ENCODE data around the gene TBKBP1. TPM values are rescaled to one million over a fixed set of nuclear protein-coding genes. Genes with fewer than 3 reads are reported as not detected.
A peak's percentile ranks its signal among the peaks of the same experiment; 100 is the strongest.
"Not testable (repeated sequence)": the region's sequence is repeated elsewhere in the genome, so short reads cannot be mapped to it uniquely, and the experiment has no call there.

TBKBP1 gene
- total RNA-seq, 8 experiments from 2014 or later, result 7.0 to 14.1 (median 10.8) TPM

DNA sequence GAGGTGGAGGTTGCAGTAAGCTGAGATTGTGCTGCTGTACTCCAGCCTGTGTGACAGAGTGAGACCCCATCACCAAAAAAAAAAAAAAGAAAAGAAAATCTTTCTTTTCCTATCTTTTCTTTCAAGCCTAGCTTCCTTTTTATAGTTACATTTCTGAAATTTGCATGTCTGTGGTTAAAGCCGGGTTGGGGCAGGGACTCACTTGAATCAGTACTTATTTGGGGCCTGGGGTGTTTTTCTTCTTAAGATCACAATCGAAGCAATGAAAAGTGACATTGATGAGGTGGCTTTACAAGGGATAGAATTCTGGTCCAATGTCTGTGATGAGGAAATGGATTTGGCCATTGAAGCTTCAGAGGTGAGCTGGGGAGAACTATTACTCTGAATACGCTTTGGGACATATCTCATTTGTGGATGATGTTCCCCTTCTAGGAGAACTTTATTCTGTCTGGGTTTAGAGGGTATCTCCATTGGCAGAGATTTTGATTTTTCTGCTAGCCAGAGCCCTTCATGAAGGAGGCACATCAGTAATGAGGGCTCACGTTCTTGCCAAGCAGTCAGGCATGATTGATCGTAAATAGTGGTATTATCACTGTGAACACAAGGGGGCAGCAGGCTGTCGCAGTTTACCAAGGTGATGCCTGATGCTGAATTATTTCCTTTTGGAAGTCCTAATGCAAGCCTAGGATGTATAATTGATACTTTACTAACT is 29.9 kb upstream of the TBKBP1 start:
- peak; percentile 65 to 84 (median 77) for ATAC-seq (replicated peaks in 6 of 8)
- no peak overlapping the region for H3K4me3 ChIP-seq
- 0 to 79% (median 44%) methylated on average over 1 to 4 of the region's 6 CpGs for WGBS, 10 experiments
- H3K4me1 ChIP-seq (replicated peaks in 1 of 2), result peaks cover 2 to 8% of the 10 kb centered on the region in 2 donors
- in situ Hi-C loops (cut with MboI; ENCODE audit: low pct_unique_long_range_greater_than_20kb in 2 of 9, low sequenced_read_pairs in 9 of 9, unreplicated experiment in 9 of 9), result no loop called here
- H3K27ac ChIP-seq, result no peak overlapping the region

- in situ Hi-C loops (cut with MboI; ENCODE audit: low pct_unique_long_range_greater_than_20kb in 2 of 9, low sequenced_read_pairs in 9 of 9, unreplicated experiment in 9 of 9), result no loop called here
- ATAC-seq (replicated peaks in 6 of 8), result no peak
- Histone ChIP-seq H3K4me1 (replicated peaks in 1 of 2) (peaks cover 2 to 8% of the 10 kb centered on the region in 2 donors), H3K4me3 (no peak overlapping the region), H3K27ac (no peak overlapping the region)
Measured at GRCh38 chr17:47664624-47664941, 29.4 kb upstream of the TBKBP1 start.

- WGBS, 10 experiments, result 10 to 86% (median 78%) methylated on average over 1 to 3 of the region's 3 CpGs
- ATAC-seq (replicated peaks in 6 of 8), result peak in 1 of 8 experiments; percentile 42
- Histone ChIP-seq H3K4me3 (no peak overlapping the region), H3K27ac (no peak overlapping the region), H3K4me1 (replicated peaks in 1 of 2) (peaks cover 2 to 8% of the 10 kb centered on the region in 2 donors)
- in situ Hi-C loops (cut with MboI; ENCODE audit: low pct_unique_long_range_greater_than_20kb in 2 of 9, low sequenced_read_pairs in 9 of 9, unreplicated experiment in 9 of 9), result no loop called here
Measured at GRCh38 chr17:47665655-47666054, 28.3 kb upstream of the TBKBP1 start.

GRCh38 chr17:47669081-47669480 is 24.9 kb upstream of the TBKBP1 start:
- Histone ChIP-seq H3K4me1 (replicated peaks in 1 of 2) (peaks cover 2 to 8% of the 10 kb centered on the region in 2 donors), H3K27ac (no peak overlapping the region), H3K4me3 (no peak overlapping the region)
- 50 to 100% (median 89%) methylated on average over 1 to 4 of the region's 4 CpGs for WGBS, 10 experiments
- in situ Hi-C loops (cut with MboI; ENCODE audit: low pct_unique_long_range_greater_than_20kb in 2 of 9, low sequenced_read_pairs in 9 of 9, unreplicated experiment in 9 of 9), result no loop called here
- ATAC-seq (replicated peaks in 6 of 8), result no peak

DNA sequence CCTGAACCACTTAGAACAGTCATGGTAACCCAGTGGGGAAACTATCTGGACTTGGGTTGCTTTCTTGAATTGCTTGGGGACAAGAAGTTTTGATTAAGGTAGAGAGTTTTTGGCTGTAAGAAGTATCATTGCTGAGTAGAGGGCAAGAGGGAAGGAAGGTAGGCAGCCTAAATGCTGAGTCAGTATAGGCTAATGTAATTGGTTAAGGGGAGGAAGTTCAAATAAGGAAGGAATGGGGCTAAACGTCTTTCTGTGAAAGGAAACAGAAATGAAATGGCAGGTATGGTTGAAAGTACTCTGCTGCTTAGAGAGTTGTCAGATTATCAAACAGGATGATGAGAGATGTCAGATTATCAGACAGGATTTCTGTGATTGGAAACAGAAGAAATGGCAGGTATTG is 23.9 kb upstream of the TBKBP1 start:
- no peak for ATAC-seq (replicated peaks in 6 of 8)
- in situ Hi-C loops (cut with MboI; ENCODE audit: low pct_unique_long_range_greater_than_20kb in 2 of 9, low sequenced_read_pairs in 9 of 9, unreplicated experiment in 9 of 9), result no loop called here
- Histone ChIP-seq H3K4me3 (no peak overlapping the region), H3K4me1 (replicated peaks in 1 of 2) (peaks cover under 1 to 6% of the 10 kb centered on the region in 2 donors), H3K27ac (no peak overlapping the region)
- WGBS, 10 experiments, result 0 to 82% (median 42%) methylated on average over 1 of the region's 1 CpG; no CpG with 5 or more reads in 2 of the 10 experiments

DNA sequence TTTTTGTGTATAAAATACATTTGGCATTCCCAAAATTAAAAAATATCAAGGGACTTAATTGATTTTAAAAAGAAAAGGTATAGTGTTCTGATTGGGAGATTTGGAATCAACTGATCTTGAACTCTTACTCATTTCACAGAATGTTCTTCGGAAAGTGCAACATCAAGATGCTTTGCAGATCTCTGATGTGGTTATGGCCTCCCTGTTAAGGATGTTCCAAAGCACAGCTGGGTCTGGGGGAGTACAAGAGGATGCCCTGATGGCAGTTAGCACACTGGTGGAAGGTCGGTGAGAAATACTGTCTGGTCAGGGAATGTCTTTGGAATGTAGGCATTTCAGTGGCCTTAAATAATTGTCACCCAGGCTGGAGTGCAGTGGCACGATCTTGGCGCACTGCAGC is 19.5 kb upstream of the TBKBP1 start:
- in situ Hi-C loops (cut with MboI; ENCODE audit: low pct_unique_long_range_greater_than_20kb in 2 of 9, low sequenced_read_pairs in 9 of 9, unreplicated experiment in 9 of 9), result no loop called here
- WGBS, 10 experiments, result 80 to 100% (median 100%) methylated on average over 1 to 4 of the region's 4 CpGs; no CpG with 5 or more reads in 3 of the 10 experiments
- no peak for ATAC-seq (replicated peaks in 6 of 8)

GRCh38 chr17:47675380-47676198 is 18.4 kb upstream of the TBKBP1 start:
- H3K4me1 ChIP-seq (replicated peaks in 1 of 2), result no peaks in the 10 kb centered on the region
- 80 to 100% (median 100%) methylated on average over 1 to 2 of the region's 2 CpGs; no CpG with 5 or more reads in 3 of the 10 experiments for WGBS, 10 experiments
- ATAC-seq (replicated peaks in 6 of 8), result no peak
- in situ Hi-C loops (cut with MboI; ENCODE audit: low pct_unique_long_range_greater_than_20kb in 2 of 9, low sequenced_read_pairs in 9 of 9, unreplicated experiment in 9 of 9), result no loop called here
- H3K4me3 ChIP-seq, result no peak overlapping the region
- H3K27ac ChIP-seq, result no peak overlapping the region

More for the DNA sequence above, 19.5 kb upstream of the TBKBP1 start:
- Histone ChIP-seq H3K4me1 (replicated peaks in 1 of 2) (no peaks in the 10 kb centered on the region), H3K4me3 (no peak overlapping the region), H3K27ac (no peak overlapping the region)

GRCh38 chr17:47676199-47676472 is 17.8 kb upstream of the TBKBP1 start:
- no peak for ATAC-seq (replicated peaks in 6 of 8)
- Histone ChIP-seq H3K4me3 (no peak overlapping the region), H3K27ac (no peak overlapping the region), H3K4me1 (replicated peaks in 1 of 2) (no peaks in the 10 kb centered on the region)
- in situ Hi-C loops (cut with MboI; ENCODE audit: low pct_unique_long_range_greater_than_20kb in 2 of 9, low sequenced_read_pairs in 9 of 9, unreplicated experiment in 9 of 9), result no loop called here
- 80 to 100% (median 98%) methylated on average over 1 to 4 of the region's 4 CpGs; no CpG with 5 or more reads in 2 of the 10 experiments for WGBS, 10 experiments

GRCh38 chr17:47676510-47677165 is 17.3 kb upstream of the TBKBP1 start:
- Histone ChIP-seq H3K4me3 (no peak overlapping the region), H3K4me1 (replicated peaks in 1 of 2) (no peaks in the 10 kb centered on the region), H3K27ac (no peak overlapping the region)
- WGBS, 10 experiments, result 59 to 96% (median 88%) methylated on average over 3 to 7 of the region's 7 CpGs; no CpG with 5 or more reads in 2 of the 10 experiments
- in situ Hi-C loops (cut with MboI; ENCODE audit: low pct_unique_long_range_greater_than_20kb in 2 of 9, low sequenced_read_pairs in 9 of 9, unreplicated experiment in 9 of 9), result no loop called here
- ATAC-seq (replicated peaks in 6 of 8), result no peak

GRCh38 chr17:47678196-47678595 is 15.8 kb upstream of the TBKBP1 start:
- Histone ChIP-seq H3K4me1 (replicated peaks in 1 of 2) (no peaks in the 10 kb centered on the region), H3K27ac (no peak overlapping the region), H3K4me3 (no peak overlapping the region)
- in situ Hi-C loops (cut with MboI; ENCODE audit: low pct_unique_long_range_greater_than_20kb in 2 of 9, low sequenced_read_pairs in 9 of 9, unreplicated experiment in 9 of 9), result no loop called here
- WGBS, 10 experiments, result 76 to 100% (median 91%) methylated on average over 1 to 7 of the region's 7 CpGs; no CpG with 5 or more reads in 2 of the 10 experiments
- no peak for ATAC-seq (replicated peaks in 6 of 8)

- Histone ChIP-seq H3K27ac (no peak overlapping the region), H3K4me3 (no peak overlapping the region), H3K4me1 (replicated peaks in 1 of 2) (no peaks in the 10 kb centered on the region)
- 83 to 100% (median 100%) methylated on average over 1 to 2 of the region's 2 CpGs; no CpG with 5 or more reads in 2 of the 10 experiments for WGBS, 10 experiments
- in situ Hi-C loops (cut with MboI; ENCODE audit: low pct_unique_long_range_greater_than_20kb in 2 of 9, low sequenced_read_pairs in 9 of 9, unreplicated experiment in 9 of 9), result no loop called here
- no peak for ATAC-seq (replicated peaks in 6 of 8)
Measured at GRCh38 chr17:47682138-47682537, 11.8 kb upstream of the TBKBP1 start.

GRCh38 chr17:47682727-47683126 is 11.2 kb upstream of the TBKBP1 start:
- in situ Hi-C loops (cut with MboI; ENCODE audit: low pct_unique_long_range_greater_than_20kb in 2 of 9, low sequenced_read_pairs in 9 of 9, unreplicated experiment in 9 of 9); ATAC-seq (replicated peaks in 6 of 8); H3K4me3 ChIP-seq; H3K27ac ChIP-seq; H3K4me1 ChIP-seq (replicated peaks in 1 of 2): not testable (repeated sequence)
- WGBS, 10 experiments, result 75 to 100% (median 100%) methylated on average over 1 to 4 of the region's 4 CpGs; no CpG with 5 or more reads in 2 of the 10 experiments

DNA sequence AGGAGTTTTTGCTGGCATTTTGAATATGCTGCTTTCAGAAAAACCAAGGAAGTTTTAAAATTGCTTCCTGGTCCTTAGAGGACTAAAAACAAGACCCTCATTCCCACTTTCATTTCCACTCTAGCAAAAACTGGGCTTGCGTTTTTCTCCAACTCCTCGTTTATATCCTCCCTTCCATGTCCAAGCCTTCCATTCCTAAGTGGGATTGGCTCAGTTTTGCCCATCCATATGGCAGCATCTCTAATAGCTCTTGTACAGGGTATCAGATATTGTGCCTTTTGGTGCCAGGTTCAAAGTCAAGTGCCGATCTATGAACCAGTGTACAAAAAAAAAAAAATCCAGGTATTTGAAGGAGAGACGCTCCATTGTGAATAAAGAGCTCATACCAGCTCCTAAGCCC is 9.9 kb upstream of the TBKBP1 start:
- ATAC-seq (replicated peaks in 6 of 8), result no peak
- Histone ChIP-seq H3K4me3 (no peak overlapping the region), H3K27ac (no peak overlapping the region), H3K4me1 (replicated peaks in 1 of 2) (no peaks in the 10 kb centered on the region)
- in situ Hi-C loops (cut with MboI; ENCODE audit: low pct_unique_long_range_greater_than_20kb in 2 of 9, low sequenced_read_pairs in 9 of 9, unreplicated experiment in 9 of 9), result no loop called here
- WGBS, 10 experiments, result 71 to 100% (median 100%) methylated on average over 1 to 4 of the region's 4 CpGs; no CpG with 5 or more reads in 2 of the 10 experiments

Data from motor neuron (in vitro differentiated cells).